Endothelial cell of umbilical vein (primary cell): ENCODE data around the gene TPPP2. TPM values are rescaled to one million over a fixed set of nuclear protein-coding genes. Genes with fewer than 3 reads are reported as not detected.

Experiments
- BruUV-seq: library from RNA; stranded (reverse); fragments of 400-500 nt; replicated peaks from 2 replicates; lab custom pipeline; 2021; lab: Mats Ljungman, UMichigan
- CTCF ChIA-PET: fragments of 300-600, 350-600 bp; sonication (Branson Sonifier 250); formaldehyde crosslinking; loops from one replicate; lab custom pipeline; 2021; ENCODE audit warnings: antibody characterized with exemption, inconsistent platforms; lab: Charles Lee
- POLR2A ChIA-PET: fragments of 300-600, 350-600 bp; sonication (Branson Sonifier 250); formaldehyde crosslinking; loops from one replicate; lab custom pipeline; 2021; ENCODE audit warnings: antibody characterized with exemption, inconsistent platforms; lab: Charles Lee
- DNase-seq: peaks from one replicate; pipeline ENCODE4 v3.0.0-alpha.2; 2011; ENCODE audit warnings: low read depth, low spot score
- FAIRE-seq: peaks from 2 replicates; lab custom pipeline; 2011; peaks lifted over from hg19 to GRCh38; lab: Jason Lieb, UNC
- H2AFZ ChIP-seq: 2 replicates; pipeline ENCODE4 v1.6.0; 2012; ENCODE audit warnings: low read depth, low read length, control low read depth, inconsistent platforms
- H3K27ac ChIP-seq: 2 replicates; pipeline ENCODE4 v1.5.1; 2011; ENCODE audit warnings: low read depth, mild to moderate bottlenecking, control low read depth, low read length, moderate library complexity; ENCODE audit not compliant: insufficient read depth
- H3K27me3 ChIP-seq, 2 experiments: 2 replicates each; pipeline versions ENCODE4 v1.6.0 to v1.6.1; 2011; ENCODE audit warnings: low read length in 2 of 2, mixed read lengths in 1 of 2; ENCODE audit not compliant: control insufficient read depth in 2 of 2, insufficient read depth in 2 of 2
- H3K36me3 ChIP-seq, 2 experiments: 2 replicates in 1 of 2; 3 replicates in 1 of 2; pipeline ENCODE4 v1.5.1; 2011; ENCODE audit warnings: low read length in 2 of 2, mild to moderate bottlenecking in 1 of 2, moderate library complexity in 1 of 2; ENCODE audit not compliant: control insufficient read depth in 2 of 2, insufficient read depth in 2 of 2; ENCODE audit errors: extremely low read depth in 1 of 2
- H3K4me1 ChIP-seq: 3 replicates; pipeline ENCODE4 v1.5.1; 2011; ENCODE audit warnings: mild to moderate bottlenecking, low read length; ENCODE audit not compliant: control insufficient read depth, insufficient read depth; ENCODE audit errors: extremely low read depth
- H3K4me2 ChIP-seq: 2 replicates; pipeline ENCODE4 v1.6.1; 2011; ENCODE audit warnings: low read length, control low read depth, mixed read lengths; ENCODE audit not compliant: insufficient read depth
- H3K4me3 ChIP-seq, 3 experiments: fragments of 200-600 bp in 1 of 3; sonication (generic), shearing (Covaris generic) in 1 of 3; replicated peaks in 1 of 3; 2 replicates each; pipeline ENCODE4 v1.5.1; 2011 to 2016; ENCODE audit warnings: control low read depth in 3 of 3, low read length in 3 of 3, mild to moderate bottlenecking in 2 of 3, inconsistent platforms in 1 of 3, low read depth in 1 of 3, moderate library complexity in 1 of 3; ENCODE audit not compliant: insufficient read depth in 1 of 3
- H3K79me2 ChIP-seq: 2 replicates; pipeline ENCODE4 v1.6.0; 2012; ENCODE audit warnings: low read length, inconsistent platforms; ENCODE audit not compliant: control insufficient read depth, insufficient read depth
- H3K9ac ChIP-seq: replicated peaks from 2 replicates; pipeline ENCODE3; 2011; ENCODE audit warnings: low read length, control low read depth; ENCODE audit not compliant: insufficient read depth; ENCODE audit errors: extremely low read depth
- H3K9me1 ChIP-seq: replicated peaks from 3 replicates; pipeline ENCODE4 v1.6.0; 2011; ENCODE audit warnings: mild to moderate bottlenecking, low read length; ENCODE audit not compliant: control insufficient read depth, insufficient read depth; ENCODE audit errors: extremely low read depth
- H3K9me3 ChIP-seq: replicated peaks from 2 replicates; pipeline ENCODE4 v1.5.1; 2012; ENCODE audit warnings: low read length, inconsistent platforms; ENCODE audit not compliant: control insufficient read depth, insufficient read depth
- H4K20me1 ChIP-seq: replicated peaks from 2 replicates; pipeline ENCODE3; 2011; ENCODE audit warnings: mild to moderate bottlenecking, low read length; ENCODE audit not compliant: control insufficient read depth, insufficient read depth; ENCODE audit errors: extremely low read depth
- CTCF ChIP-seq, 2 donors: IDR thresholded peaks; 1 replicate in 1 of 2; 2 replicates in 1 of 2; pipeline ENCODE4 v1.5.1; 2011; ENCODE audit warnings: low read length in 2 of 2, mild to moderate bottlenecking in 2 of 2, moderate library complexity in 2 of 2, control low read depth in 1 of 2, inconsistent platforms in 1 of 2, low read depth in 1 of 2; ENCODE audit not compliant: insufficient read depth in 1 of 2; ENCODE audit errors: extremely low read depth in 1 of 2
- EZH2 ChIP-seq: IDR thresholded peaks from 2 replicates; pipeline ENCODE4 v1.6.1; 2012; ENCODE audit warnings: borderline replicate concordance, low read depth, mild to moderate bottlenecking, moderate library complexity, low read length, inconsistent platforms; ENCODE audit not compliant: severe bottlenecking
- FOS ChIP-seq: IDR thresholded peaks from 2 replicates; pipeline ENCODE4 v1.6.1; 2011; ENCODE audit warnings: mild to moderate bottlenecking, low read length, moderate library complexity, borderline replicate concordance; ENCODE audit not compliant: insufficient read depth
- GATA2 ChIP-seq: IDR thresholded peaks from 2 replicates; pipeline ENCODE4 v1.7.0; 2011; ENCODE audit warnings: low read depth, mild to moderate bottlenecking, moderate library complexity, mixed read lengths, low read length; ENCODE audit not compliant: insufficient read length, insufficient read depth
- JUN ChIP-seq: IDR thresholded peaks from 2 replicates; pipeline ENCODE4 v1.6.1; 2011; ENCODE audit warnings: borderline replicate concordance, low read depth; ENCODE audit not compliant: insufficient read length, insufficient read depth
- MAX ChIP-seq: IDR thresholded peaks from 2 replicates; pipeline ENCODE4 v1.6.1; 2011; ENCODE audit not compliant: insufficient read depth, insufficient read length
- MYC ChIP-seq: IDR thresholded peaks from one replicate; pipeline ENCODE4 v1.6.1; 2011; ENCODE audit warnings: mild to moderate bottlenecking, low read depth, low read length
- POLR2A ChIP-seq: IDR thresholded peaks from 2 replicates; pipeline ENCODE4 v1.6.1; 2012; ENCODE audit warnings: low read depth, mild to moderate bottlenecking, control low read depth, low read length
- POLR2AphosphoS5 ChIP-seq: IDR thresholded peaks from 2 replicates; pipeline ENCODE4 v1.6.1; 2012; ENCODE audit warnings: low read depth, mild to moderate bottlenecking, control low read depth, low read length, moderate library complexity; ENCODE audit not compliant: insufficient read depth
- dilution Hi-C: fragments of 300-500 bp; cut with MboI; formaldehyde crosslinking; loops from one replicate; pipeline ENCODE4 v1.15.0; 2019; ENCODE audit warnings: low sequenced_read_pairs; ENCODE audit not compliant: extremely low pct_ligation_motif_present
- intact Hi-C: fragments of 100-400 bp; cut with micrococcal nuclease; formaldehyde crosslinking; loops from one replicate; pipeline ENCODE4 v1.10.0; 2022
- polyA plus RNA-seq, 4 experiments: library from polyadenylated mRNA; depleted of rRNA in 3 of 4; stranded (reverse) in 3 of 4; unstranded in 1 of 4; fragments of >200 nt; gene quantifications; 2 replicates each; pipeline versions ENCODE4 v1.2.1 to v1.2.3, GENCODE V29; 2011 to 2012; ENCODE audit warnings: missing spikeins in 1 of 4
- total RNA-seq: library from RNA; stranded (reverse); gene quantifications from 2 replicates; pipeline ENCODE4 v1.2.3, GENCODE V29; 2021

The TPPP2 gene
- total and polyA plus RNA-seq, 2 donors (not counting 3 experiments of a cell fraction or from before 2014, with no cell fraction given) = not detected

- no peak for TF ChIP-seq CTCF (IDR thresholded peaks at IDR 0.05; ENCODE audit: extremely low read depth in 1 of 2, insufficient read depth in 1 of 2, low read depth in 1 of 2, low read length in 2 of 2)
- no peak for TF ChIP-seq POLR2AphosphoS5
- no peak for TF ChIP-seq FOS
- no peak for TF ChIP-seq MAX
- no peak for TF ChIP-seq POLR2A
- no peak for TF ChIP-seq EZH2
- TF ChIP-seq MYC = no peak
- TF ChIP-seq GATA2 = no peak
- no peak for TF ChIP-seq JUN
- DNase-seq = no peak
- Histone ChIP-seq H4K20me1 (no peaks in the 10 kb centered on the region), H3K27ac (no peak overlapping the region), H3K9ac (no peak overlapping the region), H3K27me3 (peaks cover 15 to 22% of the 10 kb centered on the region in 2 experiments), H3K4me2 (no peak overlapping the region), H3K36me3 (no peaks in the 10 kb centered on the region), H3K9me3 (no peaks in the 10 kb centered on the region), H3K79me2 (no peaks in the 10 kb centered on the region), H3K4me3 (no peak overlapping the region), H3K9me1 (no peaks in the 10 kb centered on the region), H2AFZ (no peak overlapping the region), H3K4me1 (no peaks in the 10 kb centered on the region)
- intact Hi-C loops (no loop called here), dilution Hi-C loops (no loop called here)
- ChIA-PET CTCF (no interaction called here), POLR2A (no interaction called here)
- no peak for FAIRE-seq
- no TSS peak for BruUV-seq
Observed at GRCh38 chr14:21054123-21054767, 24.2 kb downstream of the TPPP2 start.
